Activated effector memory CD4-positive, alpha-beta T cell treated with Interleukin-2 at 50 U/mL for 16 hours (primary cell): ENCODE results near the gene CNPY2.
A peak's percentile ranks its signal among the peaks of the same experiment; 100 is the strongest.
"Not testable (repeated sequence)": the region's sequence is repeated elsewhere in the genome, so short reads cannot be mapped to it uniquely, and the experiment has no call there.

Source experiments
- DNase-seq: peaks from one replicate; pipeline ENCODE4 v3.0.0-alpha.2; 2020

CNPY2 gene

DNA sequence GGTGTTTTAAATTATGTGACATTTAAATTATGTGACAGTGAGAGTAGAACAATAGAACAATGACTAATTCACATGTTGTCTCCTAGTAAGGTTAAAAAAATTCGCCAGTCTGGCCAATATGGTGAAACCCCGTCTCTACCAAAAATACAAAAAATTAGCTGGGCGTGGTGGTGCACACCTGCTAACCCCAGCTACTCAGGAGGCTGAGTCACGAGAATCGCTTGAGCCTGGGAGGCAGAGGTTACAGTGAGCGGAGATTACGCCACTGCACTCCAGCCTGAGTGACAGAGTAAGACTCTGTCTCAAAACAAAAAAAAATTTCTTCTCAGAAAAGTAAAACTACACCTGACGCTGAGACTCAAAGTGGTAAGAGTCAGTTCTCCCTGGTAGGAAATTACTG, 18.4 kb downstream of the CNPY2 start:
- DNase-seq, result no peak

DNA sequence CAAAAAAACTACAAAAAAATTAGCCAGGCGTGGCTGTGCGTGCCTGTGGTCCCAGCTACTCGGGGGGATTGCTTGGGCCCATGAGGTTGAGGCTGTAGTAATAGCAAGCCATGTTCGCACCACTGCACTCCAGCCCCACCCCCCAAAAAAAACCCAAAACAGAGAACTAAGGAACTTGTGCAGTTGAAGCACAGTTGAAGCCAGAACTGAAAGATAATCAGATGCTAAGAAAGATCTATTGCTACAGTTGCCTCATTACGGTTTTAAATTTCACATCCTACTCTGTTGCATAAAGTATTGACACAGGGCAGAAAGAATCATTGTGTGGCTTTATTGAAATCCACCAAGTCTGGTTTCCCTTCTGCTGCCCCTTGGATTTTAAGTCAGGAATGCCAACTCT, 19.5 kb downstream of the CNPY2 start:
- DNase-seq, result no peak

DNA sequence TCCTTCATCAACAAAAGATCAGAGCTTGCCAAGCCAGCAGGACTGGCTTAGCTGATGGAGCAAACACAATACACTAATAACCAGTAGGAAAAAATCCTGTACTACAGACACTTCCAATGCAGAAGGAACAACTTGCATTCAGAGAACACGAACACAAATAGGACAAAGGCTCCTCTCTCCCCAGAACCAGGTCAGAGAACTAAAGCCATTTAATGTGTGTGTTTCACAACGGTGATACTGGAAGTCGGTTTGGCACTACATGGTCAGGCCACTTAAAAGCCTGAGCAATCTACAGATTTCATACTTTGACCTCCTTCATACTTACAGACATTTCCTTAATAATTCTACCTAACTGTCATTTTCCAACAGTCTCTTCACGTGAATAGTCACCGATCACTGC, 22.0 kb downstream of the CNPY2 start:
- no peak for DNase-seq

DNA sequence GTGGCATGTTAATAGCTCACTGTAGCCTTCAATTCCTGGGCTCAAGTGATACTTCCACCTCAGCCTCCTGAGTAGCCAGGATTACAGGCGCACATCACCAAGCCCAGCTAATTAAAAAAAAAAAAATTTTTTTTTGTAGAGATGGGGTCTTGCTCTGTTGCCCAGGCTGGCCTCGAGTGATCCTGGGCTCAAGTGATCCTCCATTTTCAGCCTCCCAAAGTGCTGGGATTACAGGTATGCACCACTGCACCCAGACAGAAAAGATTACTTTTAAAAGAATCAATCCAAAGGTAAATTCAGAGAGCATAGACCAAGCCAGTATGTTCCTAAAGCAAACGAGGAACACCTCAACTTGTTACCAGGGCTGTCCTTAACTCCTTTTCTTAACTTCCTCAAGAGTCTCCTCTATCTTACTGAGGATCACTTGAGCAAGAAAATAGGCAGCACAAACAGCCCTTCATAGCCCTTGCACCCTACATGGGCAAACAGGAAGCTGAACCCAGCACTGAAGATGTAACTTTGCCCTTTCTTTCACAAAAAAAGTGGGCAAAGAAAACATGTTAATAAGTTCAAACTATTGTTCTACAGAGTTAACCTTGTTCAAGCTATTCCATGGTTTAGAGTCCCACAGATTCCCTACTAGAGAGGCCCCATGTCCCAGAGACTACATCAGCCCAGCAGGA, 26.9 kb downstream of the CNPY2 start:
- no peak for DNase-seq

DNA sequence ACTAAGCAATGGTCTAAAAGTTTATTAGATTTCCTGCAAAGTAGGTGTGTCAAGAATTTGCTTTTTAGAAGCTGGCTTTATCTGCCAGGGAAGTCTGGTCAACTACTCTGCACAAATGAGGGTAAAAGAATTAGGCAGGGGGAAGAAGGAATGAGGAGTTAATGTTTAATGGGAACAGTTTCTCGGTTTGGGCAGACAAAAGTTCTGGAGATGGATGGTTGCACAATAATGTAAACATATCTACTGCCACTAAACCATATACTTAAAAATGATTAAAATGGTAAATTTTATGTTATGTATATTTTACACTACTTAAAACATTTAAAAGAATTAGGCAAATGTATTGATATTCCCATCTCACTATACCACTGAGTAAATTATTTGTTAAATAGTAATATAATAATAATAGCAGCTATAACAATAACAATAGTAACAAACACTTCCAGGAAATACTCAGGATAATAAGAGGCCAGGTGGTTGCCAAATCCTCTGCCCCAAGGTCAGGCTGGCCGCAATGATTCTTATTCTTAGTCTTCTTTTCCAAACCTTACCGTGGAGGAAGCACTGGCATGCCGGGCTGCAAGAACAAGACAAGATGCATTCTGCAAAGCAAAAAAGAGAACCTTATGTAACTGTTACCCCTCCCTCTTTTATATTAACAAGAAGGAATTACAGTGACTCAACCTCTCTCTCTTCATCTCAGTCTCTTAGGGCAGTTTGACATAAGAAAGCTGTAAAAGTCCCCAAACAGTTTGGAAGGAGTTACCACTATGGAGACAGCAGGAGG, 29.6 kb downstream of the CNPY2 start:
- no peak for DNase-seq

DNA sequence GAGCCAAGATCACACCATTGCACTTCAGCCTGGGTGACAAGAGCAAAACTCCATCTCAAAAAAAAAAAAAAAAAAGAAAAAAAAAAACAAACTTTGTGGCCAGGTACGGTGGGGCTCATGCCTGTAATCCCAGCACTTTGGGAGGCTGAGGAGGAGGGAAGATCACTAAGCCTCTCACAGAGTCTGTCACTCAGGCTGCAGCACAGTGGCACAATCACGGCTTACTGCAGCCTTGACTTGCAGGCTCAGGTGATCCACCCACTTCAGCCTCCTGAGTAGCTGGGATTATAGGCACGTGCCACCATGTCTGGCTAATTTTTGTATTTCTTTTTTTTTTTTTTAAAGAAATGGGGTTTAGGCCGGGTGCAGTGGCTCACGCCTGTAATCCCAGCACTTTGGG, 31.5 kb downstream of the CNPY2 start:
- not testable (repeated sequence) for DNase-seq

DNA sequence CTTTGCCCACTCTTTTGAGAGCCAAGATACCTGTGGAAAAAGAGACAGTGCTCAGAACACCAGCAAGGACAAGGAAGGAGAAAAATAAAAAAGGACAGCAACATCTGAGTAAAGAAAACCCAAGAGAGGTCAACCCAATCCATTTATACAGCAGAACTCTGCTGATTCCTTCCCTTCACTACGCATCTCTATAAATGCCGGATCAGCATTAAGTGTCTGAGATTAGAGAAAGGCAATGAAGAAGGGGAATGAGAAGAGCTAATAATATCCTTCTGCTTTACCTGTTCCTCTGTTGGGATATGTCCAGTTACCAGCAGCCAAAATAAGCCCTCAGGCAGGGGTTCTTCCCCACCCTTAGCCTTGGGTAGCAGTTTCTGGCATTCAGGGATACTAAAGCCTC, 33.2 kb downstream of the CNPY2 start:
- no peak for DNase-seq

DNA sequence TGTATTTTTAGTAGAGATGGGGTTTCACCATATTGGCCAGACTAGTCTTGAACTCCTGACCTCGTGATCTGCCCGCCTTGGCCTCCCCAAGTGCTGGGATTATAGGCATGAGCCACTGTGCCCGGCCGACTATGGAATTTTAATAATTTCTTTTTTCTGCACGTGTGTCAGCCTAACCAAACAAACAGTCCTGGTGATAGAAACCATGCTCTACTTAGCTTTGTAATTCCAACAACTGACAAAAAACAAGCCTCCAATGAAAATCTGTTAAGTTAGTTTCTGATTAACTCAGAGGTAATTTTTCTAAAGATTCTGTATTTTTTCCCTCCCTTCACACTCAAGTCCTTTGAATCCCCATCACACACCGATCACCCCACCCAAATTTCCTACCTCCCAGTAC, 33.8 kb downstream of the CNPY2 start:
- DNase-seq, result no peak

DNA sequence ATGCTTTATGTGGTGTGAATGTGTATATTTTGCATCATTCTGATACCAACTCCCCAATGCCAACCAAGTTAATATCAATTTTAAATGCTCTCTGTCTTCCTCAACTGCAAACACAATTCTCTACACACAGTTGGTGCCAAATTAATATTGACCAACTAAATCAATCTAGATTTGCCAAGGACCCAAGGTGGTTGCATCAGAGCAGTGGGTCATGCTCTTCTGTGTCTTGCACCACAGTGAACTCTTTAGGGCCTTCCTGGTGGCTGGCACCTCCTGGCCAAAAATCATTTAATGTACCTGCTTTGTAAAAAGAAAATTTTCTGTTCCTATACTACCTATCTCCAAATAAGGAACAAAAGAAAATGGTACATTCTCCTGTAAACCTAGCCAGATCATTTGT, 34.9 kb downstream of the CNPY2 start:
- DNase-seq, result no peak

DNA sequence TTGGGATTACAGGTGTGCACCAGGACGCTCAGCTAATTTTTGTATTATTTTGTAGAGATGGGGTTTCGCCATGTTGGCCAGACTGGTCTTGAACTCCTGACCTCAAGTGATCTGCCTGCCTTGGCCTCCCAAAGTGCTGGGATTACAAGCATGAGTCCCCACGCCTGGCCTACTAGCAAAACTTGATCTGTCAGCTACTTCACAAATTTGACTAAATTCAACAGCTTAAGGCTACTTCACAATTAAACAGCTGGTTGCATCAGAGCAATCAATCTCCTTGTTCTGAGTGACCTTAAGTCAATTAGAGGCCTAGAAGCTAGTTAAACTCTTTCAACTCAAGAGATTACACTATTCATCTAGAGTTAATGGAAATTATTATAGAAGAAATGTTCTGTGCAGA, 36.9 kb downstream of the CNPY2 start:
- no peak for DNase-seq

DNA sequence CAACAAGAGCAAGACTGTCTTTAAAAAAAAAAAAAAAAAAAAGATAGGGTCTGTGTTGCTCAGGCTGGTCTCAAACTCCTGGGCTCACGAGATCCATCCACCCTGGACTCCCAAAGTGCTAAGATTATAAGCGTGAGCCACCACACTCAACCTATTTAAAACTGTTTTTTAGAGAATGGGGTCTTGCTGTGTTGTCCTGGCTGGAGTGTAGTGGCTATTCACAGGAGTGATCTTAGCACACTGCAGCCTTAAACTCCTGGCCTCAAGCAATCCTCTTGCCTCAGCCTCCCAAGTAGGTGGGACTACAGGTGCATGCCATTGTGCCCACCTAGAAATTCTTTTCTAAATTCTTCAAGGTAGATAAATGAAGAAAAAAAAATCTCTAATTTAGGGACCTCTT, 41.5 kb downstream of the CNPY2 start:
- no peak for DNase-seq

DNA sequence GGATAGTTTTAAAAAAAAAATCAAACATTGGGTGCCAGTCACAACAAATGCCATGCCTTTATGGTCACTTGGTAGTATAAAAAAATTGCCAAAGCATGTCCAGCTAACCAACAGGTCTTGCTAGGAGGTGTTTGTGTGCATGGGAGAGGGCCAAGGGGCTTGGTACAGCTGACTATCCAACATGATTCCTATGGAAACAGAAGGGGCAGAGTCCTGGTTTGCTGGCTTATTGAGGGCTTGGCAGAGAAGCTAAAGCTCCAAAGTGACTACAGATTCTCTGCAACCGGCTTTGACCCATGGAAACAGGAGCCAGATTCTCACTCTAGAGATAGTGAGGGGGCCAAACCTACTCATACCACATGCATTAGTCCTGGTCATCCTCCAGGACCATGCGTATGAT, 43.3 kb downstream of the CNPY2 start:
- DNase-seq, result not testable (repeated sequence)

DNA sequence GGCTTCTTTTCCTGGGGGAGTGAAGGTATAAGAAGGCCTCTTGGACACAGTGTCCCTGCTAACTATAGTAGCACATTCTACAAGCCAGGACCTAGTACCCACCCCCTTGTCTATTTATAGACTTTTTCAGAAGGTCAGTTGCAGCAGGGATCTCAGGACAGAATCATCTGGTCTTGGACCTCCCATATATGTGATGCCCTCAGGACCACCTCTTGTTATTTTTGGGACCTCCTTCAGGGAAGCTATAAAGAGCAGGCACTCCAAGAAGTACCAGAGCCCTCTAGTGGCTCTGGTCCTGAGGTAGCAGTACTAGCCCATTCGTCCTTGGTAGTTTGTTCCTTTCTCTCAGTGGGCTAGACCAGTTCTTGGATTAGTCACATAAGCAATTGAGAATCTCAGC, 44.8 kb downstream of the CNPY2 start:
- no peak for DNase-seq

DNA sequence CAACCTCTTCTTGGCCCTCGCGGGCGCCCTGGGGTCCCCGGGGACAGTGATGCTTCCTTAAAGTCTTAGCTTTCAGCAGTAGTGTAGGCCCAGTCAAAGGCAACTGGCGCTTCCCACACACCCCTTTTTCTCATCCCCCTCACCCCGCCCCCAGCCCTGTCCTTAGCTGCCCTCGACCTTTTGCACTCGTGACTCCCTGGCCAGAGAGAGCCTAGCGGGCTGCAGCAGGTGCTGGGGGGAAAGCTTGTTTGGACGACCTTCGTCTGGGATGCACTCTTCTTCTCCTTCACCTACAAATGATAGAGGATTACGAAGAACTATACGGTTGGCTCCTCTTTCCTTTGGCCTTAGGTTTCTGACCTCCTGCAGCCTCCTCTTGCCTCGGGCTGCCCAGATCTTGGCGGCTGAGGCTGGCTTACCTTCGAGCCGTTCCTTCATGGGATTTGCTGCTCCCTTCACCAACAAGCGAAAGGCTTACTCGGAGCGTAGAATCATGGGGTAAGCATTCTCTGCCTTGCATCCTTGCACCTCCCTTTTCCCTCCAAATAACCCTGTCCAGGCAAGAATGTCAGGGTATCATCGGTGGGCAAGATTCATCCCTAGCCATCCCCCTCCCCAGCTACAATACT, 48.2 kb downstream of the CNPY2 start:
- no peak for DNase-seq

DNA sequence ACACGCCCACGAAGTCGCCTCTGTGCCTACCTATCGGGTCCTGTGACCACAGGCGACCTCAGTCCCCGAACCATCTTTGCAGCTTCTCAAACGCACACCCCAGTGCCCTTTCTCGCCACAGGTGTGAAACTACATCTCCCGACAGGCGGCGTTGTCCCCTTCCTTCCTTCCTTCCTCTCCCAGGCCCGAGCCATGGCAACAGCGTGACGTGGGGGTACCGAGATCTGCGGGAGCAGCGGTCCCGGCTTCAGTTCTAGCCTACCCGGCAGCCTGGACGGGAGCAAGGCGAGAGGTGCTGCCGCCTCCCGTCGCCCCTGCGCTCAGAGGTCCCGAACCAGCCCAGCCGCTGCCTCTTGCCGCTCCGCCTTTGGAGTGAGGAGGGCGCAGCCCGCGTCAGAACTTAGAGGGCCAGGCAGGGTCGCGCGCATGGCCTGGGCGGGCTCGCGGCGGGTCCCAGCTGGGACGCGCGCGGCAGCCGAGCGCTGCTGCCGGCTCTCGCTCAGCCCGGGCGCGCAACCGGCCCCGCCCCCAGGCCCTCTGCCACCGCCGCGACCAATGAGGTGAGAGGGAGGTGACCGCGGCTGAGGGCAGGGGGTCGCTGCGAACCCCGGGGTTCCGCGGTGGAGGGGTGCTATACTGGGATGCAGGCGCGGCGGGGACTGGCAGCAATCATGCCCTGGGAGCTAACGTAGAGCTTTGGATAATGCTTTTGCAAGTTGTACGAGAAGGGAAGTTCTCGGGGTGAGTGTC, 48.9 kb downstream of the CNPY2 start, which contains the start of gene COQ10A:
Gene COQ10A (plus strand): TSS at position 250 of the 750 bp plus-strand sequence. CDS start 177 bp downstream, at position 427.
- DNase-seq, result peak; percentile 86

DNA sequence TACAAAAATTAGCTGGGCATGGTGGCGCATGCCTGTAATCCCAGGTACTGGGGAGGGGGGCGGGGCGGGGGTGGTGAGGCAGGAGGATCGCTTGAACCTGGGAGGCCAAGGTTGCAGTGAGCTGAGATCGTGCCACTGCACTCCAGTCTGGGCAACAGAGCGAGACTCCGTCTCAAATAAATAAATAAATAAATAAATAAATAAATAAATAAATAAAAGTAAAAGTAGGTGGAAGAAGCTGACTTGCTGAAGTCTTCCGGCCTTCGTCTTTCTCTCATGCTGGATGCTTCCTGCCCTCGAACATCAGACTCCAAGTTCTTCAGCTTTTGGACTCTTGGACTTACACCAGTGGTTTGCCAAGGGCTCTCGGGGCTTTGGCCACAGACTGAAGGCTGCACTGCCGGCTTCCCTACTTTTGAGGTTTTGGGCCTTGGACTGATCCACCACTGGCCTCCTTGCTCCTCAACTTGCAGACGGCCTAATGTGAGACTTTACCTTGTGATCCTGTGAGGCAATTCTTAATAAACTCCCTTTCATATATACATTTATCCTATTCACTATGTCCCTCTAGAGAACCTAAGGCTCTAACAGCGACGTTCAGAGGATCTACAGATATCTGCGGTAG, 49.6 kb downstream of the CNPY2 start:
- DNase-seq, result not testable (repeated sequence)

DNA sequence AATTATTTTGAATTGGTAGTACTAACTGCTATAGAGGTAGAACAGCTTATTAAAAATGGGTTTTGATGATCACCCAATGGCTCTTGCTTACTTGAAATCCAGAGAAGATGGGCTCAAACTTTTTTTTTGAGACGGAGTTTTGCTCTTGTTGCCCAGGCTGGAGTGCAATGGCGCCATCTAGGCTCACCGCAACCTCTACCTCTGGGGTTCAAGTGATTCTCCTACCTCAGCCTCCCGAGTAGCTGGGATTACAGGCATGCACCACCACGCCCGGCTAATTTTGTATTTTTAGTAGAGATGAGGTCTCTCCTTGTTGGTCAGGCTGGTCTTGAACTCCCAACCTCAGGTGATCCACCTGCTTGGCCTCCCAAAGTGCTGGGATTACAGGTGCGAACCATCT, 52.8 kb downstream of the CNPY2 start:
- DNase-seq, result not testable (repeated sequence)

DNA sequence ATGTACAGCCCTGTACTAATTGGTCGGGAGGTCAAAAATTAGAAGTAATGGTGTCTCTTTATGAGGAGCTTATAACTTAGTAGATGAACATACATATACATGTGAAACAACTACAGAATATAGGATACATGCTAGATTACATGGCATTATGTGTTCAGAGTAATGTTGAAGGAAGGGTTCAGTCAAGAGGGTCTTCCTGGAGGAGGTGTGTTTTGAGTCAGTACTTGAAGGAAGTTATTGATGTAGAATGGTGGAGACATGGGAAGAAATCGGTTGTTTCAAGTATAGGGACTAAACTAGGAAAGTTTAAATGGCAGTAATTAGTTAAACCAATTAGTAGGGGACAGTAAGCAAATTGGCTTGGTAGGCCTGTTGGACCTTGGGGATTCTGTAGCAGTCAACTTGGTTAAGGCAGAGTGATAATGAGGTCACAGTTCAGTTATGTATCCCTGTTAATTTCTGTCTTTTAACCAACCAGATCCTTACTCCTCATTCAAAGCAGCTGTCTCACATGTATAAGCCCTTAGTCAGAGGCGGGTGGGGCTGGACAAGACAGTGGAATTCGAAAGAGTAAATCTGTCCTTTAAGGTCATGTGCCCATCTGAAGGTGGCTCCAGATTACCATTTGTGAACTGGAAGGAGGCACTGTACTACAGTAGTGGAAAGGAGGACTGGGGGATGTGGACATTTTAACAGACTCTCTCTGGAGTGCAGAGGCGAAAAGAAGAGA, 54.1 kb downstream of the CNPY2 start:
- DNase-seq, result no peak

DNA sequence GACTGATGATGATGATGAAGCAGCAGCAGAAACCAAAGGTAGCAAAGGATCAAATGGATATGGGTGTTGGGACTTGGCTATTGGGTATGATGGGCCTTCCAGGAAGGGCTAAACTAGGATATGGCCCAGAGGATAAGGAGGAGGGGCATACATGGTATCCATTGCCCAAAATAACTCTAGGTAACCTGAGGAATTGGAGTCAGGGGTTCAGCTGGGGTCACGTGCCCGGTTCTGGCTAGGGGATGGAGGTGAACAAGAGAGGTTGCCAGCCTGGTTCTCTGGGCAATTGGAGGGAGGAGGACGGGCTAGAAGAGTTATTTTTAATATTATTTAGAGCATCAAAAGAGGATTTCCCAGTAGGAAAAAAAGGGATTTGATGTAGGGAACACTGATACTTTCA, 54.9 kb downstream of the CNPY2 start:
- DNase-seq, result no peak

DNA sequence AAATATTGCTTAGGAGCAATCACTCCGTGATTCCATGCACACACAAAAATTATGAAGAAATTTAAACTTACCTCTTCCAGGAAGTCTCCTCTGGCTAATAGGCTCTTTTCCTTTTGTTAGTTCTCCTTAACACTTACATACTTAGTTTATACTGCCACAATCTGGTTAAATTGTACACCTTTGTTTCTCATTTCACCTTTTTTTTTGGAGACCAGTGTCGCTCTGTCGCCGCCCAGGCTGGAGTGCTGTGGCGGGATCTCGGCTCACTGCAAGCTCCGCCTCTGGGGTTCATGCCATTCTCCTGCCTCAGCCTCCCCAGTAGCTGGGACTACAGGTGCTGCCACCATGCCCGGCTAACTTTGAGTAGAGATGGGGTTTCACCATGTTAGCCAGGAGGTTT, 55.4 kb downstream of the CNPY2 start:
- no peak for DNase-seq
